Muscle of leg (tissue), 11 donors: ENCODE data around the gene NID1. TPM values are rescaled to one million over a fixed set of nuclear protein-coding genes. Genes with fewer than 3 reads are reported as not detected.
"Not testable (repeated sequence)": the region's sequence is repeated elsewhere in the genome, so short reads cannot be mapped to it uniquely, and the experiment has no call there.

Experiments
- DNase-seq: peaks from one replicate; pipeline ENCODE4 v3.0.0; 2013
- H3K27ac ChIP-seq: one replicate; pipeline ENCODE4 v1.5.1; 2013; ENCODE audit warnings: mild to moderate bottlenecking, low read length, control low read depth
- H3K27me3 ChIP-seq: one replicate; pipeline ENCODE4 v1.6.1; 2013; ENCODE audit warnings: low read length; ENCODE audit not compliant: control insufficient read depth, insufficient read depth
- H3K36me3 ChIP-seq: one replicate; pipeline ENCODE4 v1.6.1; 2013; ENCODE audit warnings: low read length; ENCODE audit not compliant: control insufficient read depth, insufficient read depth
- H3K4me1 ChIP-seq: one replicate; pipeline ENCODE4 v1.6.1; 2013; ENCODE audit warnings: low read length; ENCODE audit not compliant: control insufficient read depth, insufficient read depth
- H3K4me3 ChIP-seq: one replicate; pipeline ENCODE4 v1.5.1; 2013; ENCODE audit warnings: low read length, control low read depth
- H3K9me3 ChIP-seq: replicated peaks from 2 replicates; pipeline ENCODE4 v1.6.1; 2013; ENCODE audit warnings: low read depth, low read length; ENCODE audit not compliant: control insufficient read depth
- WGBS: methylation state at CpG from one replicate; pipeline ENCODE4 v1.1.5; 2013; ENCODE audit warnings: missing lambda C conversion rate; ENCODE audit not compliant: insufficient coverage; 5-methylcytosine and 5-hydroxymethylcytosine counted together
- polyA plus RNA-seq, 8 donors: library from polyadenylated mRNA; unstranded; fragments of 120-200 nt; gene quantifications; one replicate each; pipeline versions ENCODE4 v1.2.1 to v1.2.3, GENCODE V29; 2013; ENCODE audit warnings: inconsistent platforms in 1 of 8, low replicate concordance in 1 of 8; ENCODE audit not compliant: insufficient read length in 8 of 8, insufficient read depth in 1 of 8
- total RNA-seq: library from RNA; stranded (reverse); fragments of 120-200 nt; gene quantifications from one replicate; pipeline ENCODE4 v1.2.4, GENCODE V29; 2013

Gene NID1
- total and polyA plus RNA-seq, 9 donors = 92.3 to 323 (median 246) TPM

DNA sequence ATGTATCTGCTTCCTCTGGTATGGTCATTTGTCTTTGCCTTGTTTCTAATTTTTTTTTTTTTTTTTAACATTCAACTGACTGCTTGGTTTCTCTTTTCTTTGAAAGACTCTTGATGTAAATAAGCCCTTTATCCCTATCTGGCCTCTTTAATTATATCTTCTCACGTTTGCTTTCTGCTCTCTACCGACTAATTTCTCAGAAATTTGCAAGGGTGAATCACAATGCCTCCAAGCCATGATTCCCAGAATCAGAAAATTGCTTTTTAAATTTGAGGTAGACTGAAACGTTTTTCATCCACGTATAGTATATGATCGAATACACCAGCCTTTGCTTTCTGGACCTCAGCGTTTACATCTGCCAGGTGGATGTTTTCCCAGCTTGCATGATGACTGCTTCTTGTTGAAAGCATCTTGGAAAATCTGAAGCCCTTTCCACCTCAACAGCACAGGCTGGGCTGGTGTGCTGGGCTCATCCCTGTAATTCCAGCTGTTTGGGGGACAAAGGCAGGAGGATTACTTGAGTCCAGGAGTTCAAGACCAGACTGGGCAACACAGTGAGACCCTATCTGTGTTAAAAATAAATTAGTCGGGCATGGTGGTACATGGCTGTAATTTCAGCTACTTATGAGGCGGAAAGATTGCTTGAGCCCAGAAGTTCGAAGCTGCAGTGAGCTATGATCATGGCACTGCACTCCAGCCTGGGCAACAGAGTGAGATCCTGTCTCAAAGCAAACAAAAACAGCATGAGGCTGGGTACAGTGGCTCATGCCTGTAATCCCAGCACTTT is 42.4 kb upstream of the NID1 start:
- Histone ChIP-seq H3K4me3 (no peak overlapping the region), H3K36me3 (no peaks in the 10 kb centered on the region), H3K9me3 (no peaks in the 10 kb centered on the region), H3K27ac (no peak overlapping the region), H3K27me3 (no peaks in the 10 kb centered on the region), H3K4me1 (no peaks in the 10 kb centered on the region)
- no peak for DNase-seq
- 89% methylated on average over 3 of the region's 9 CpGs for WGBS

DNA sequence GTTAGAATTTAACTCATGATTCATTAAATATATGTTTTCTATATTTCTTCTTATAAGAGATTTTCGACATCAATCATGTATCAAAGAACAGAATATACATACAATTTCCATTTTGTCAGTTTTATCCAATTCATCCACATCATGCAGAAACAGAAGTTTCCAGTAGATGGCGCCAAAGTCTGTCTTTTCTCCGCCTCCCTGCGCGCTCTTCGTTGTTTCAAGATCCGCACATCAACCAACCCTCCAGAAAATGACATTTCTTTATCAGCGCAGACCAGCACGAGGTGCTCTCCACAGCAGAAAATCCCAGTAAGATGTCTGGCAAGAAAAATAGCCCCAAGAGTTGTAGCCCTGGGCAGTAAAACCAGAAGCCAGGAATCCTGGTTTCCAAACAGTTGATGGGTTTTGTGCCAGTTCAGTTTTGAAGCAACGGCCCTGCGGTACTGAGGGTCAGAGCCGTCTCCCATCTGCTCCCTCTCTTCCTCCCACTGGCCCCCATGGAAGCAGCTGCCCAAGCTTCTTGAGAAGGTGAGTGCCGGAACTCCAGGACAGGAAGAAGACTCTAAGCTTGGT is 38.8 kb upstream of the NID1 start:
- Histone ChIP-seq H3K9me3 (no peaks in the 10 kb centered on the region), H3K4me3 (no peak overlapping the region), H3K27ac (no peak overlapping the region), H3K36me3 (no peaks in the 10 kb centered on the region), H3K4me1 (peaks cover 14% of the 10 kb centered on the region), H3K27me3 (no peaks in the 10 kb centered on the region)
- peak; percentile 78 for DNase-seq
- 24% methylated on average over 11 of the region's 13 CpGs for WGBS

DNA sequence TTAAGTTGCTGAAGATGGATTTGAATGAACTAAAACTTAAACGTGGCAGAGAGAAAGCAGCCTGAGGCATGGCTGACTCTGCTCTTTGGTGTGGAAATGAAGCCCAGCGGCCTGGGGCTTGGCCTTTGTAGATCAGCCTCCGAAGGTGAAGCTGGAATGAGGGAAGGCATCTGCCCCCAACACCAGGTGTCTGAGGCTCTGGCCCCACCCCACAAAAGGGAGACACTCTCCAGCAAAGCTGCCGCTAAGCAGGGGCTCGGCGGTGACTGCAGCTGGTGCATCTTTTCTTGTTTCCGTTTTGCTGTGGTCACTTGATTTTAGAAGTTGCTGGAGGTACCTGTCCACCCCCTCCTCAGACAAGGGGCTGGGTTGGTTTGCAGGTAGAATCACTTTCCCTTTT is 38.2 kb upstream of the NID1 start:
- H3K36me3 ChIP-seq = no peaks in the 10 kb centered on the region
- WGBS = 7% methylated on average over 2 of the region's 7 CpGs
- no peak overlapping the region for H3K27ac ChIP-seq
- no peak for DNase-seq
- peaks cover 14% of the 10 kb centered on the region for H3K4me1 ChIP-seq
- no peaks in the 10 kb centered on the region for H3K9me3 ChIP-seq
- H3K27me3 ChIP-seq = no peaks in the 10 kb centered on the region
- H3K4me3 ChIP-seq = no peak overlapping the region

DNA sequence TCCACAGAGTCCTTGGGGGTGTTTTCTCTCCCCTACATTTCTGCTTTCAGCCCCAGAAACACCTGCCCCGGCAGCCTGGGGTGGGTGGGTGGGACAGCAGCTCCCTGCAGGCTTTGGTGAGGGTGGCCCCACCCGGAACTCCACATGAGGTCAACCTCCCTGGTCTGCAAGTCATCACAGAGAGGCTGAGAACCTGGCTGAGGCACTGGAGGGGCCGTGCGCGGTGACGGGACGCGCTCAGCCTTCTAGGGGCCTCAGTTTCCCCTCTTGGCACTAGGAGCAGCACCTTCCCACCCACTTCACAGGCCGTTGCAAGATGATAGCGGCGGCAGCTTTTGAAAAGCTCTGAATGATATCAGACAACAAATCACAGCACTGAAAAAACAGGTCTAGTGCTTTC is 37.7 kb upstream of the NID1 start:
- Histone ChIP-seq H3K27ac (no peak overlapping the region), H3K4me3 (no peak overlapping the region), H3K9me3 (no peaks in the 10 kb centered on the region), H3K27me3 (no peaks in the 10 kb centered on the region), H3K36me3 (no peaks in the 10 kb centered on the region), H3K4me1 (peaks cover 14% of the 10 kb centered on the region)
- no peak for DNase-seq
- 81% methylated on average over 7 of the region's 11 CpGs for WGBS

DNA sequence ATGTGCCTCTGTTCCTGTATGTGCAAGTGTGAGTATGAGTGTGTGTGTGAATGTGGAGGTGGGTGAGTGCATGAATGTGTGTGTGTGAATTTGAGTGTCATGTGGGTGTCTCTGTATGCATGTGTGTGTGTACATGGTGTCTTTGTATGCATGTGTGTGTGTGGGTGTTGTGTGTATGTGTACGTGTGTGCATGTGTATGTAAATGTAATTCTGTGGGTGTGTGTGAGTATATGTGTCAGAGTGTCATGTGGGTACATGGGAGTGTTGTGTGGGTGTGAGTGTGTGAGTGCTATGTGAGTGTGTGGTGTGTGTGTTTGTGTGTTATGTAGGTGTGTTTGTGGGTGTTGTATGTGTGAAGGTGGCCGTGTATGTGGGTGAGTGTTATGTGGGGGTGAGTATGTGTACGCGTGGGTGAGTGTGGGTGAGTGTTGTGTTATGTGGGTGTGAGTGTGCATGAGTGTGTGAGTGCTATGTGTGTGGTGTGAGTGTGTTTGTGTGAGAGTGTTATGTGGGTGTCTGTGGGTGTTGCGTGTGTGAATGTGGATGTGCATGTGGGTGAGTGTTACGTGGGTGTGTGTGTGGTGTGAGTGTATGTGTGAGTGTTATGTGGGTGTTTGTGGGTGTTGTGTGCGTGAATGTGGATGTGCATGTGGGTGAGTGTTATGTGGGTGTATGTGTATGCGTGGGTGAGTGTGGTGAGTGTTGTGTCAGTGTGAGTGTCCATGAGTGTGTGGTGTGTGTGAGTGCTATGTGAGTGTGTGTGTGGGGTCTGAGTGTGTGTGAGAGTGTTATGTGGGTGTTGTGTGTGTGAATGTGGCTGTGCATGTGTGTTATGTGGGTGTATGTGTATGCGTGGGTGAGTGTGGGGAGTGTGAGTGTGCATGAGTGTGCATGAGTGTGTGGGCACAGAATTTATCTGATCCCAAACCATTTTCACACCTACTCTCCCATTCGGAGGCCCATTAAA is 36.6 kb upstream of the NID1 start:
- Histone ChIP-seq H3K36me3 (no peaks in the 10 kb centered on the region), H3K4me1 (peaks cover 14% of the 10 kb centered on the region), H3K27me3 (no peaks in the 10 kb centered on the region), H3K9me3 (peaks cover 4% of the 10 kb centered on the region), H3K4me3 (no peak overlapping the region), H3K27ac (no peak overlapping the region)
- 83% methylated on average over 8 of the region's 10 CpGs for WGBS
- DNase-seq = no peak

DNA sequence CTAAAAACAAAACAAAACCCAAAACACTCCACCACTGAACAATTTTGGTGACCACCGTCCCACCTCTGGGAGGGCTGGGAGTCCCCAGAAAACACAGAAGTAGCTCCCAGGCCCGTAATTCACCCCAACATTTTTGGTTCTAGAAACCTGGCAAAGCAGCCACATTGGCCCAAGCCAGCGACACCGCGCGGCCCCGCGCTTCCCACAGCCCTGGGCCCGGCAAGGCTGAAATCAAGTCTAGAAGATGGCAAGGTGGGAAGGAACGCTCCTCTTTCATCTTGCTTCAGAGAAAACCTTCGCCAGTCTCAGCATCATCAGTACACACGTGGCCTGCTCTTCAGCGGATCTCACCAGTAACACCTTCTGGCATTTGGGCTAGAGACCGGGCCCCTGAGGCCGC is 35.9 kb upstream of the NID1 start:
- no peak for DNase-seq
- Histone ChIP-seq H3K9me3 (peaks cover 4% of the 10 kb centered on the region), H3K4me1 (peaks cover 14% of the 10 kb centered on the region), H3K27ac (no peak overlapping the region), H3K36me3 (no peaks in the 10 kb centered on the region), H3K27me3 (no peaks in the 10 kb centered on the region), H3K4me3 (no peak overlapping the region)
- 96% methylated on average over 13 of the region's 15 CpGs for WGBS

DNA sequence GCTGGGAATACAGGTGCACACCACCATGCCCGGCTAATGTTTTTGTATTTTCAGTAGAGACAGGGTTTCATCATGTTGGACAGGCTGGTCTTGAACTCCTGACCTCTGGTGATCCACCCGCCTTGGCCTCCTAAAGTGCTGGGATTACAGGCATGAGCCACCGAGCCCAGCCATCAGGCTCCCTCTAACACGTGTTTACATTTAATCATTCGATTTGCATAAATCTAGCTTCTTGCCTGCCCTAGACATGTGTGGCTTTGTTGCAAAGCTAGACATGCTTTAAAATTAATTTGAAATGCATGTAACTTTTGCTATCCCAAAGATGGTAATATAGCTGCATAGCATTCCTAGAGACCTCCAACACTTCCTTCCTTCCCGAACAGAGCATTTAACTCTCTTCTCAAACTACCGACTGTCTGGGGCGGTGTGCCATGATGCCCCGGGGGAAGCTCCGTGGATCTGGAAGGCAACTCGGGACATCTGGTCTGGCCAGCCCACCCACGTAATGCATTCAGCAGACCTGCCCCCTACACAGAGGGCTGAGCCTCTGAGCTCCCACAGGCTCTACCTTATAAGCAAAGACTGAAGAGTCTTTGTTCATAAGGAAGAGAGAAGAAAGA is 34.6 kb upstream of the NID1 start:
- Histone ChIP-seq H3K4me1 (peaks cover 14% of the 10 kb centered on the region), H3K27me3 (no peaks in the 10 kb centered on the region), H3K4me3 (no peak overlapping the region), H3K9me3 (peaks cover 4% of the 10 kb centered on the region), H3K27ac (peak overlapping the region; percentile 51), H3K36me3 (no peaks in the 10 kb centered on the region)
- peak; percentile 77 for DNase-seq
- 19% methylated on average over 3 of the region's 12 CpGs for WGBS

- H3K4me1 ChIP-seq = peaks cover 14% of the 10 kb centered on the region
- no peaks in the 10 kb centered on the region for H3K27me3 ChIP-seq
- peaks cover 4% of the 10 kb centered on the region for H3K9me3 ChIP-seq
- no peak overlapping the region for H3K27ac ChIP-seq
- DNase-seq = no peak
- no peaks in the 10 kb centered on the region for H3K36me3 ChIP-seq
- 31% methylated on average over 1 of the region's 1 CpG for WGBS
- no peak overlapping the region for H3K4me3 ChIP-seq
Observed at GRCh38 chr1:236098267-236098666, 33.4 kb upstream of the NID1 start.

- peak; percentile 84 for DNase-seq
- peaks cover 14% of the 10 kb centered on the region for H3K4me1 ChIP-seq
Observed at GRCh38 chr1:236096660-236097482, 32.0 kb upstream of the NID1 start.

More at GRCh38 chr1:236096660-236097482, 32.0 kb upstream of the NID1 start:
- H3K27me3 ChIP-seq, H3K4me3 ChIP-seq, H3K27ac ChIP-seq, H3K9me3 ChIP-seq, H3K36me3 ChIP-seq: not testable (repeated sequence)
- WGBS = 76% methylated on average over 11 of the region's 15 CpGs
